K562 (cell line): Measurements from ENCODE around the gene PAF1. TPM values are rescaled to one million over a fixed set of nuclear protein-coding genes. Genes with fewer than 3 reads are reported as not detected.

Experiments
- ATAC-seq: fragments of 200-7000 bp; cut with Tn5 transposase; 3 replicates; pipeline ENCODE4 v1.9.1; 2020; ENCODE audit warnings: moderate library complexity
- BruUV-seq: library from RNA; stranded (reverse); fragments of 400-500 nt; replicated peaks from 2 replicates; lab custom pipeline; 2021; lab: Mats Ljungman, UMichigan
- CTCF ChIA-PET: fragments of 300-600 bp; formaldehyde crosslinking; extraction: SDS; loops from one replicate; lab custom pipeline; 2021; ENCODE audit warnings: low intra/inter-chr PET ratio; lab: Yijun Ruan, JAX
- POLR2A ChIA-PET: fragments of 300-600, 350-650 bp; sonication (Branson Sonifier 250); formaldehyde crosslinking; extraction: SDS; loops from one replicate; lab custom pipeline; 2021; ENCODE audit warnings: antibody characterized with exemption, inconsistent platforms; lab: Yijun Ruan, JAX
- DNase-seq, 4 experiments: peaks; one replicate each; pipeline versions ENCODE4 v3.0.0 to v3.0.0-alpha.2; 2011 to 2018; ENCODE audit warnings: low spot score in 3 of 4, mixed read lengths in 3 of 4; ENCODE audit errors: extremely low read depth in 1 of 4
- FAIRE-seq: peaks from 2 replicates; lab custom pipeline; 2011; peaks lifted over from hg19 to GRCh38; lab: Jason Lieb, UNC
- H2AFZ ChIP-seq: 2 replicates; pipeline ENCODE4 v1.6.0; 2011; ENCODE audit warnings: low read depth, low read length, control low read depth, inconsistent platforms
- H3K27ac ChIP-seq: fragments of 200-600 bp; 3 replicates; pipeline ENCODE4 v1.8.0; 2011; ENCODE audit warnings: low read depth, mild to moderate bottlenecking, control low read depth, inconsistent platforms, low read length, moderate library complexity, mixed read lengths; ENCODE audit errors: extremely low read depth
- H3K27me3 ChIP-seq, 2 experiments: fragments of 300-600 bp in 1 of 2; 2 replicates in 1 of 2; 3 replicates in 1 of 2; pipeline versions ENCODE4 v1.6.0 to v1.8.0; 2011; ENCODE audit warnings: inconsistent platforms in 2 of 2, low read length in 2 of 2, mild to moderate bottlenecking in 1 of 2, mixed read lengths in 1 of 2, moderate library complexity in 1 of 2; ENCODE audit not compliant: control insufficient read depth in 2 of 2, insufficient read depth in 2 of 2
- H3K36me3 ChIP-seq: fragments of 300-600 bp; 3 replicates; pipeline ENCODE4 v1.8.0; 2011; ENCODE audit warnings: mild to moderate bottlenecking, low read length, inconsistent platforms; ENCODE audit not compliant: control insufficient read depth, insufficient read depth
- H3K4me1 ChIP-seq, 2 experiments: fragments of 200-600 bp in 1 of 2; replicated peaks in 1 of 2; 2 replicates in 1 of 2; 3 replicates in 1 of 2; pipeline versions ENCODE4 v1.5.1 to v1.8.0; 2011; ENCODE audit warnings: inconsistent platforms in 2 of 2, low read length in 2 of 2, mild to moderate bottlenecking in 1 of 2, mixed read lengths in 1 of 2, moderate library complexity in 1 of 2; ENCODE audit not compliant: control insufficient read depth in 2 of 2, insufficient read depth in 2 of 2
- H3K4me2 ChIP-seq: 2 replicates; pipeline ENCODE4 v1.6.1; 2011; ENCODE audit warnings: low read length, control low read depth, inconsistent platforms, mixed read lengths; ENCODE audit not compliant: insufficient read depth
- H3K4me3 ChIP-seq: fragments of 200-600 bp; sonication (generic), shearing (Covaris generic); 2 replicates; pipeline ENCODE4 v1.5.1; 2016; ENCODE audit warnings: control low read depth, inconsistent platforms
- H3K79me2 ChIP-seq: fragments of 200-600 bp; 3 replicates; pipeline ENCODE4 v1.8.0; 2011; ENCODE audit warnings: low read length, inconsistent platforms; ENCODE audit not compliant: control insufficient read depth, insufficient read depth
- H3K9ac ChIP-seq, 2 experiments: 2 replicates each; pipeline versions ENCODE4 v1.6.0 to v1.6.1; 2011; ENCODE audit warnings: low read depth in 2 of 2, low read length in 2 of 2, control low read depth in 1 of 2, inconsistent platforms in 1 of 2, mild to moderate bottlenecking in 1 of 2, mixed read lengths in 1 of 2; ENCODE audit not compliant: insufficient read depth in 1 of 2
- H3K9me1 ChIP-seq: one replicate; pipeline ENCODE4 v1.6.0; 2011; ENCODE audit warnings: inconsistent platforms, mild to moderate bottlenecking, low read length, moderate library complexity; ENCODE audit not compliant: control insufficient read depth, insufficient read depth
- H3K9me3 ChIP-seq: replicated peaks from 2 replicates; pipeline ENCODE4 v1.5.1; 2011; ENCODE audit warnings: low read depth, low read length, inconsistent platforms; ENCODE audit not compliant: control insufficient read depth, insufficient read depth
- H4K20me1 ChIP-seq: replicated peaks from 2 replicates; pipeline ENCODE4 v1.6.1; 2011; ENCODE audit warnings: low read length, inconsistent platforms, mixed read lengths; ENCODE audit not compliant: control insufficient read depth, insufficient read depth
- FOXA3 ChIP-seq, 2 experiments: fragments of 450-650 bp in 1 of 2; sonication (generic) in 1 of 2; formaldehyde crosslinking; IDR thresholded peaks in 1 of 2; conservative IDR thresholded peaks in 1 of 2; 2 replicates each; pipeline versions ENCODE4 v1.4.0 to v1.8.0; 2020 to 2022; ENCODE audit warnings: mild to moderate bottlenecking in 2 of 2, missing genetic modification reagents in 1 of 2
- NFE2L1 ChIP-seq: fragments of 450-650 bp; IDR thresholded peaks from 2 replicates; pipeline ENCODE4 v1.6.1; 2016; ENCODE audit warnings: missing genetic modification characterization, low read depth, mild to moderate bottlenecking, missing compliant biosample characterization, moderate library complexity, borderline replicate concordance
- ZNF407 ChIP-seq: fragments of 450-650 bp; IDR thresholded peaks from 2 replicates; pipeline ENCODE4 v1.6.1; 2016; ENCODE audit warnings: low read depth
- WGBS: fragments of 100-300 bp; shearing (Covaris generic); methylation state at CpG from one replicate; pipeline ENCODE4 v1.1.6; 2016; ENCODE audit warnings: low coverage, mixed read lengths; ENCODE audit not compliant: insufficient coverage; ENCODE audit errors: missing lambda C conversion rate; 5-methylcytosine and 5-hydroxymethylcytosine counted together
- in situ Hi-C: fragments of 300-500 bp; cut with MboI; formaldehyde crosslinking; loops from 4 replicates; pipeline ENCODE4 v1.15.0; 2018; ENCODE audit warnings: inconsistent platforms, mixed read lengths
- intact Hi-C: fragments of 100-400 bp; cut with micrococcal nuclease; formaldehyde crosslinking; loops from 2 replicates; pipeline ENCODE4 v1.14.2; 2022
- polyA plus RNA-seq, 8 experiments: library from polyadenylated mRNA; depleted of rRNA in 4 of 8; stranded (reverse) in 5 of 8; unstranded in 3 of 8; fragments of >200 nt; fragmentation: Nextera tagmentation in 2 of 8; fragmentation: Illumina TruSeq in 1 of 8; extraction: Ambion mirVana in 2 of 8; extraction: Trizol in 1 of 8; gene quantifications; 2 replicates each; pipeline versions ENCODE4 v1.2.1 to v1.2.3, GENCODE V29; 2011 to 2014; ENCODE audit warnings: inconsistent platforms in 1 of 8, missing spikeins in 1 of 8
- total RNA-seq, 7 experiments: library from RNA; depleted of rRNA in 6 of 7; stranded (reverse); fragments of >200 nt in 6 of 7; fragmentation: Illumina TruSeq in 2 of 7; extraction: Trizol in 2 of 7; gene quantifications; 2 replicates each; pipeline versions ENCODE4 v1.2.1 to v1.2.3, GENCODE V29; 2011 to 2021; ENCODE audit warnings: low replicate concordance in 1 of 7
- TF ChIP-seq, protein P1 (sequence below), 2 experiments: fragments of 450-650 bp in 1 of 2; IDR thresholded peaks; 2 replicates each; pipeline ENCODE4 v1.6.1; 2011 to 2017; ENCODE audit warnings: low read depth in 2 of 2, antibody characterized with exemption in 1 of 2, borderline replicate concordance in 1 of 2, low read length in 1 of 2, mild to moderate bottlenecking in 1 of 2, mixed read lengths in 1 of 2; ENCODE audit not compliant: control insufficient read depth in 1 of 2

PAF1 gene
- total and polyA plus RNA-seq, 9 of the 15 experiments (the other 6 are each of a cell fraction or from before 2014, with no cell fraction given) = 1.5 to 45.0 (median 33.8) TPM

- no TSS peak for BruUV-seq
- WGBS = 90% methylated on average over 1 of the region's 1 CpG
- no peaks in the 10 kb centered on the region for H3K9me3 ChIP-seq
- no peak overlapping the region for H2AFZ ChIP-seq
- ATAC-seq (no peak), FAIRE-seq (no peak)
- H3K4me1 ChIP-seq = peaks cover 45 to 75% of the 10 kb centered on the region in 2 experiments
- intact Hi-C loops = loop anchor here (2.0 to 5.0 kb wide), 4 partner anchors 68 to 288 kb away; partner anchors contain the start of gene SAMD4B
- no peaks in the 10 kb centered on the region for H3K9me1 ChIP-seq
- no peak overlapping the region for H3K4me3 ChIP-seq
- H3K4me2 ChIP-seq = peak overlapping the region; percentile 85
- POLR2A ChIA-PET = no interaction called here
- peak overlapping the region; percentile 91 to 94; a peak in 3 of 4 replicates for H3K9ac ChIP-seq
- H4K20me1 ChIP-seq = peaks cover 4% of the 10 kb centered on the region; the same call in 1 of the 2 replicates
- peak overlapping the region; percentile 98 for H3K27ac ChIP-seq
- peaks cover 62% of the 10 kb centered on the region for H3K79me2 ChIP-seq
- TF ChIP-seq FOXA3 (CRISPR knock-in tag; conservative IDR thresholded peaks at IDR 0.05 in 1 of 2, IDR thresholded peaks at IDR 0.05 in 1 of 2) = 0 out of 4 replicates have a peak, but pooled peaks of 1 of the 2 experiments have one; percentile 7
- TF ChIP-seq, protein P1, sequence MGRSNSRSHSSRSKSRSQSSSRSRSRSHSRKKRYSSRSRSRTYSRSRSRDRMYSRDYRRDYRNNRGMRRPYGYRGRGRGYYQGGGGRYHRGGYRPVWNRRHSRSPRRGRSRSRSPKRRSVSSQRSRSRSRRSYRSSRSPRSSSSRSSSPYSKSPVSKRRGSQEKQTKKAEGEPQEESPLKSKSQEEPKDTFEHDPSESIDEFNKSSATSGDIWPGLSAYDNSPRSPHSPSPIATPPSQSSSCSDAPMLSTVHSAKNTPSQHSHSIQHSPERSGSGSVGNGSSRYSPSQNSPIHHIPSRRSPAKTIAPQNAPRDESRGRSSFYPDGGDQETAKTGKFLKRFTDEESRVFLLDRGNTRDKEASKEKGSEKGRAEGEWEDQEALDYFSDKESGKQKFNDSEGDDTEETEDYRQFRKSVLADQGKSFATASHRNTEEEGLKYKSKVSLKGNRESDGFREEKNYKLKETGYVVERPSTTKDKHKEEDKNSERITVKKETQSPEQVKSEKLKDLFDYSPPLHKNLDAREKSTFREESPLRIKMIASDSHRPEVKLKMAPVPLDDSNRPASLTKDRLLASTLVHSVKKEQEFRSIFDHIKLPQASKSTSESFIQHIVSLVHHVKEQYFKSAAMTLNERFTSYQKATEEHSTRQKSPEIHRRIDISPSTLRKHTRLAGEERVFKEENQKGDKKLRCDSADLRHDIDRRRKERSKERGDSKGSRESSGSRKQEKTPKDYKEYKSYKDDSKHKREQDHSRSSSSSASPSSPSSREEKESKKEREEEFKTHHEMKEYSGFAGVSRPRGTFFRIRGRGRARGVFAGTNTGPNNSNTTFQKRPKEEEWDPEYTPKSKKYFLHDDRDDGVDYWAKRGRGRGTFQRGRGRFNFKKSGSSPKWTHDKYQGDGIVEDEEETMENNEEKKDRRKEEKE (IDR thresholded peaks at IDR 0.05; ENCODE audit: borderline replicate concordance in 1 of 2, control insufficient read depth in 1 of 2, low read depth in 2 of 2, low read length in 1 of 2) = peak in 1 of 2 experiments; percentile 14; a peak in 1 of 4 replicates
- no peak for TF ChIP-seq ZNF407
- no peak for TF ChIP-seq NFE2L1
- TF ChIP-seq, all 486 proteins: peak for 2
- CTCF ChIA-PET = interaction anchor here (0.6 to 3.7 kb wide), 3 partner anchors 12 to 90 kb away, joined by 3 to 74 read pairs (median 4); partner anchors contain the start of gene LRFN1
- Histone ChIP-seq H3K36me3 (peaks cover 16% of the 10 kb centered on the region; the same call in 2 of the 3 replicates), H3K27me3 (no peaks in the 10 kb centered on the region)
- DNase-seq = no peak
- in situ Hi-C loops = no loop called here
Observed at GRCh38 chr19:39410831-39411080, 19.9 kb upstream of the PAF1 start.
